ENCODE measurements around the gene GATA3.

- TF ChIP-seq CTCF (IDR thresholded peaks at IDR 0.05), result no peak
- no peak for TF ChIP-seq POLR2A (IDR thresholded peaks at IDR 0.05)
Observed at GRCh38 chr10:8060010-8060703, 5.7 kb downstream of the GATA3 start.

Data from esophagus squamous epithelium (tissue), 4 donors.